Measurements from ENCODE around the gene KIAA2012.

DNA sequence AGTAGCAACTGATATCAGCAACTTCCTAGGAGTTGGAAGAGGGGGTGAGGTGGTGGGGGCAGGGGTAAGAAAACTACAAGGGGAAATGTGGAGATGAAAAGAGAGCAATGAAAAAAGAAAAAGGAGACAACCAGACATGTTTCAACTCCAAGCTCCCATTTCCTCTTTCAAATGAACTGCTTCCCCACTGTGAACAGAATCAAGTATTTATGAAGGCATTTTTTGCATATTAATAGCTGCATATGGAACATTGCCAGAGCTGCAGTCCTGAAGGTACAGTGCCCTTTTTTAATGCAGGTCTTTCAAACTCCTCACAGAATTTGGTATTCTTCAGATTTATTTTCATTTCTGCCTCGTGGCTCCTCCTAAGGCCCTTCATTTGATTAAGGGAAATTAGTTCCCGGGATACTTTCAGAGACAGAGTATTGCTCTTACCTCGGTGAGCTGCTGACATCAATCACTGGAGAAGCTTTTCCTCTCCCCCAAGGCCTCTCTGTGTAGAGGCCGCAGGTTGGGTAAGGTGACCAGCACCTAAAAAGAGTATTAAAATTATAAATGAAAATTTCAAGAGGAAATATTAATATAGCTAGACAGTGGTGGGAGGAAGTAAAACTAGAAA is 68.4 kb downstream of the KIAA2012 start:
- TF ChIP-seq, protein P1, sequence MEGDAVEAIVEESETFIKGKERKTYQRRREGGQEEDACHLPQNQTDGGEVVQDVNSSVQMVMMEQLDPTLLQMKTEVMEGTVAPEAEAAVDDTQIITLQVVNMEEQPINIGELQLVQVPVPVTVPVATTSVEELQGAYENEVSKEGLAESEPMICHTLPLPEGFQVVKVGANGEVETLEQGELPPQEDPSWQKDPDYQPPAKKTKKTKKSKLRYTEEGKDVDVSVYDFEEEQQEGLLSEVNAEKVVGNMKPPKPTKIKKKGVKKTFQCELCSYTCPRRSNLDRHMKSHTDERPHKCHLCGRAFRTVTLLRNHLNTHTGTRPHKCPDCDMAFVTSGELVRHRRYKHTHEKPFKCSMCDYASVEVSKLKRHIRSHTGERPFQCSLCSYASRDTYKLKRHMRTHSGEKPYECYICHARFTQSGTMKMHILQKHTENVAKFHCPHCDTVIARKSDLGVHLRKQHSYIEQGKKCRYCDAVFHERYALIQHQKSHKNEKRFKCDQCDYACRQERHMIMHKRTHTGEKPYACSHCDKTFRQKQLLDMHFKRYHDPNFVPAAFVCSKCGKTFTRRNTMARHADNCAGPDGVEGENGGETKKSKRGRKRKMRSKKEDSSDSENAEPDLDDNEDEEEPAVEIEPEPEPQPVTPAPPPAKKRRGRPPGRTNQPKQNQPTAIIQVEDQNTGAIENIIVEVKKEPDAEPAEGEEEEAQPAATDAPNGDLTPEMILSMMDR (IDR thresholded peaks at IDR 0.05; ENCODE audit: low read depth, low read length, missing input control) = no peak
- no peak for TF ChIP-seq JUND (IDR thresholded peaks at IDR 0.05)
- TF ChIP-seq, protein P2, sequence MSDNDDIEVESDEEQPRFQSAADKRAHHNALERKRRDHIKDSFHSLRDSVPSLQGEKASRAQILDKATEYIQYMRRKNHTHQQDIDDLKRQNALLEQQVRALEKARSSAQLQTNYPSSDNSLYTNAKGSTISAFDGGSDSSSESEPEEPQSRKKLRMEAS (IDR thresholded peaks at IDR 0.05) = no peak
- no peak for TF ChIP-seq GABPA (IDR thresholded peaks at IDR 0.05 in 1 of 2, conservative IDR thresholded peaks at IDR 0.05 in 1 of 2)
